ENCODE results near the gene SACM1L.
A peak's percentile ranks its signal among the peaks of the same experiment; 100 is the strongest.

The SACM1L gene

GRCh38 chr3:45644791-45645201, 44.4 kb upstream of the SACM1L start:
- TF ChIP-seq, protein P1, sequence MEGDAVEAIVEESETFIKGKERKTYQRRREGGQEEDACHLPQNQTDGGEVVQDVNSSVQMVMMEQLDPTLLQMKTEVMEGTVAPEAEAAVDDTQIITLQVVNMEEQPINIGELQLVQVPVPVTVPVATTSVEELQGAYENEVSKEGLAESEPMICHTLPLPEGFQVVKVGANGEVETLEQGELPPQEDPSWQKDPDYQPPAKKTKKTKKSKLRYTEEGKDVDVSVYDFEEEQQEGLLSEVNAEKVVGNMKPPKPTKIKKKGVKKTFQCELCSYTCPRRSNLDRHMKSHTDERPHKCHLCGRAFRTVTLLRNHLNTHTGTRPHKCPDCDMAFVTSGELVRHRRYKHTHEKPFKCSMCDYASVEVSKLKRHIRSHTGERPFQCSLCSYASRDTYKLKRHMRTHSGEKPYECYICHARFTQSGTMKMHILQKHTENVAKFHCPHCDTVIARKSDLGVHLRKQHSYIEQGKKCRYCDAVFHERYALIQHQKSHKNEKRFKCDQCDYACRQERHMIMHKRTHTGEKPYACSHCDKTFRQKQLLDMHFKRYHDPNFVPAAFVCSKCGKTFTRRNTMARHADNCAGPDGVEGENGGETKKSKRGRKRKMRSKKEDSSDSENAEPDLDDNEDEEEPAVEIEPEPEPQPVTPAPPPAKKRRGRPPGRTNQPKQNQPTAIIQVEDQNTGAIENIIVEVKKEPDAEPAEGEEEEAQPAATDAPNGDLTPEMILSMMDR (IDR thresholded peaks at IDR 0.05; ENCODE audit: extremely low read depth, missing control alignments) = no peak
- DNase-seq (ENCODE audit: low spot score) = no peak

DNA sequence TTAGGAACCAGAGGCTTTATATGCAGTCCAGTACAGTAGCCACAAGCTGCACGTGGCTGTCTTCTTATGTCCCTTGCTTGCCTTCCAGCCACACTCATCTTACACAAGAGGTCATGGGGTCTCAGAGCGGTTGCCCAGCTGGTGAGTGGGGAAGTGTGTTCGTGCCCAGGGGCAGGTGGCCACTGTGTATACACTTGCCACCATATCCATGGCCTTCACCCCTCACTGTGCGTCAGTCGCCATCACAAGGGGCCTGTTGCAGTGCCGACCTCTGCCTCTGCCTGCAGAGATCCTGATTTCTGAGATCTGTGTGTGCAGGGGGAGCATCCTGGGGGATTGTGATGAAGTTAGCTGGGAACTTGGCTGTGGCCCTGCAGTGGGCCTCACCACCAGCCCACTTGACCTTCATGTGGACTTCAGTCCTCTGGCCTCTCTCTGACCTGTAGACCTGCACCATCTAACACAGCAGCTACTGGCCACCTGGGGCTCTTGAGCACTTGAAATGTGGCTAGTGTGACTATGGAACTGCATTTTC, 43.1 kb upstream of the SACM1L start:
- TF ChIP-seq, protein P1 (IDR thresholded peaks at IDR 0.05; ENCODE audit: extremely low read depth, missing control alignments) = no peak
- DNase-seq (ENCODE audit: low spot score) = no peak

DNA sequence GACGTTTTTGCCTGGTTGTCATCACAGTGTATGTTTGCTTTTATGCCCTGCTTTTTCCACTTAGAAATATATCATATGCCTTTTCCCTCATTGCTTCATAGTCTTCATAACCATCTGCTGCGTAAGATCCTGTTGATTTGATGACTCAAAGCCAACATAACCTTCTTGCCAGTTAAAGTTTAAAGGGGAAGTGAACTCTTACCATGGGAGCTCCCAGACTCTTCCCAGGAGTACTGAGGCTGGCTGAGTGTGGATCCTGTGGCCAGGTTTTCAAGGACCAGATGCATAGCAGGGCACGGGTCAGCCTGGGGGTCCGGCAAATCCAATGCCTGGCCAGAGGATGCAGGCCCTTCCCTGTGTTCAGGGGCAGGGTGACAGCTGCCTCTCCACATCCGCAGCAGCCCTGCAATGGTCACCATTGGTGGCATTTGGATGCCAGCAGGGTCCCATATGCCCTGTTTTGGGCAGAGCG, 42.0 kb upstream of the SACM1L start:
- no peak for DNase-seq (ENCODE audit: low spot score)

GRCh38 chr3:45653205-45653604, 36.0 kb upstream of the SACM1L start:
- no peak for DNase-seq (ENCODE audit: low spot score)
- TF ChIP-seq, protein P1 (IDR thresholded peaks at IDR 0.05; ENCODE audit: extremely low read depth, missing control alignments) = no peak

More for the DNA sequence above, 42.0 kb upstream of the SACM1L start:
- TF ChIP-seq, protein P1 (IDR thresholded peaks at IDR 0.05; ENCODE audit: extremely low read depth, missing control alignments) = no peak

- TF ChIP-seq, protein P1 (IDR thresholded peaks at IDR 0.05; ENCODE audit: extremely low read depth, missing control alignments) = no peak
- DNase-seq (ENCODE audit: low spot score) = no peak
Observed at GRCh38 chr3:45654397-45654944, 34.7 kb upstream of the SACM1L start.

GRCh38 chr3:45655906-45656305, 33.3 kb upstream of the SACM1L start:
- TF ChIP-seq, protein P1 (IDR thresholded peaks at IDR 0.05; ENCODE audit: extremely low read depth, missing control alignments) = no peak
- DNase-seq (ENCODE audit: low spot score) = no peak

GRCh38 chr3:45656575-45657363, 32.4 kb upstream of the SACM1L start:
- DNase-seq (ENCODE audit: low spot score) = peak; percentile 81
- TF ChIP-seq, protein P1 (IDR thresholded peaks at IDR 0.05; ENCODE audit: extremely low read depth, missing control alignments) = peak; percentile 76

Measured in GM20000 (cell line).